ENCODE results near the gene MDK. TPM values are rescaled to one million over a fixed set of nuclear protein-coding genes. Genes with fewer than 3 reads are reported as not detected.

Gene MDK
- total and polyA plus RNA-seq, 2 of the 4 experiments (the other 2 are of a cell fraction) = 25.8 to 377 TPM

GRCh38 chr11:46332093-46332567 is 49.3 kb upstream of the MDK start:
- Histone ChIP-seq H3K23ac (ENCODE audit: low read depth, low read length) (no peak overlapping the region), H4K20me1 (ENCODE audit: insufficient read depth, low read length) (no peaks in the 10 kb centered on the region), H3K9ac (ENCODE audit: low read depth, low read length) (no peak overlapping the region), H3K4me1 (ENCODE audit: control insufficient read depth, insufficient read depth, low read length) (no peaks in the 10 kb centered on the region), H3K4me2 (ENCODE audit: low read depth, low read length) (no peak overlapping the region), H3K9me1 (ENCODE audit: insufficient read depth, low read length) (peaks cover 2% of the 10 kb centered on the region; the same call in 1 of the 2 replicates), H4K91ac (ENCODE audit: insufficient read depth, low read depth, low read length) (no peak overlapping the region), H2AFZ (replicated peaks; ENCODE audit: low read length, poor library complexity) (no peak overlapping the region), H2AK5ac (ENCODE audit: low read depth, low read length) (no peak overlapping the region), H2BK120ac (ENCODE audit: low read depth, low read length) (no peak overlapping the region), H3K18ac (ENCODE audit: low read depth, low read length) (no peak overlapping the region), H3K79me1 (ENCODE audit: low read depth in 1 of 2, low read length in 2 of 2) (no peaks in the 10 kb centered on the region), H2BK5ac (ENCODE audit: low read depth, low read length, poor library complexity, severe bottlenecking) (no peak overlapping the region), H2BK20ac (ENCODE audit: low read depth, low read length) (no peak overlapping the region), H3K4me3 (ENCODE audit: insufficient read depth, low read depth, low read length) (no peak overlapping the region), H3K27me3 (ENCODE audit: control insufficient read depth, insufficient read depth, low read length) (peaks cover 51% of the 10 kb centered on the region), H3K36me3 (ENCODE audit: control insufficient read depth, insufficient read depth, low read length) (no peaks in the 10 kb centered on the region), H3K4ac (ENCODE audit: low read depth, low read length) (no peak overlapping the region), H2BK15ac (ENCODE audit: low read depth, low read length) (no peak overlapping the region), H3K9me3 (ENCODE audit: control insufficient read depth, insufficient read depth, low read length) (no peaks in the 10 kb centered on the region), H4K8ac (ENCODE audit: low read depth in 2 of 2, low read length in 2 of 2) (no peak overlapping the region), H4K5ac (ENCODE audit: low read depth, low read length) (no peak overlapping the region), H3K27ac (ENCODE audit: insufficient read depth, low read length) (no peak overlapping the region), H2AK9ac (replicated peaks; ENCODE audit: low read depth, low read length, poor library complexity) (no peak overlapping the region), H3K14ac (replicated peaks; ENCODE audit: low read depth, low read length) (no peak overlapping the region), H3K56ac (ENCODE audit: extremely low read depth, insufficient read depth, low read length) (no peak overlapping the region)
- intact Hi-C loops (cut with micrococcal nuclease) (no loop called here), dilution Hi-C loops (cut with HindIII; ENCODE audit: low sequenced_read_pairs, unreplicated experiment) (no loop called here), in situ Hi-C loops (cut with MboI; ENCODE audit: low sequenced_read_pairs) (no loop called here)
- ChIA-PET POLR2A (ENCODE audit: unreplicated experiment) (no interaction called here), CTCF (no interaction called here)
- ATAC-seq (ENCODE audit: low read depth) (no peak), DNase-seq (no peak)
- TF ChIP-seq CEBPB (IDR thresholded peaks at IDR 0.05; ENCODE audit: low read depth, low read length) (no peak), MAZ (IDR thresholded peaks at IDR 0.05; ENCODE audit: borderline replicate concordance, low read depth, low read length) (no peak), SMC3 (IDR thresholded peaks at IDR 0.05; ENCODE audit: low read depth, low read length) (no peak)
- BruUV-seq (replicated peaks) = no TSS peak
- WGBS, 2 experiments (ENCODE audit: extremely low coverage in 2 of 2, insufficient read length in 1 of 2) = 20% methylated on average over 2 of the region's 8 CpGs; no CpG with 5 or more reads in 1 of the 2 experiments

Measured in IMR-90 (cell line).